Mesendoderm (in vitro differentiated cells): ENCODE measurements around the gene MAPKBP1.
A peak's percentile ranks its signal among the peaks of the same experiment; 100 is the strongest.

Source experiments
- DNase-seq: peaks from one replicate; pipeline ENCODE4 v3.0.0; 2013
- H2AK5ac ChIP-seq: 2 replicates; pipeline ENCODE4 v1.6.1; 2013; ENCODE audit warnings: low read length, inconsistent platforms
- H2BK120ac ChIP-seq: 2 replicates; pipeline ENCODE4 v1.6.1; 2013; ENCODE audit warnings: low read depth, mild to moderate bottlenecking, low read length, moderate library complexity, mixed read lengths
- H2BK15ac ChIP-seq: replicated peaks from 2 replicates; pipeline ENCODE4 v1.6.1; 2013; ENCODE audit warnings: low read depth, mild to moderate bottlenecking, moderate library complexity
- H2BK5ac ChIP-seq: 2 replicates; pipeline ENCODE4 v1.6.1; 2013; ENCODE audit warnings: low read length, inconsistent platforms
- H3K18ac ChIP-seq: 2 replicates; pipeline ENCODE4 v1.6.1; 2013; ENCODE audit warnings: mild to moderate bottlenecking, low read length, mixed read lengths
- H3K23ac ChIP-seq: one replicate; pipeline ENCODE4 v1.6.1; 2013; ENCODE audit warnings: low read length
- H3K27ac ChIP-seq: 2 replicates; pipeline ENCODE4 v1.5.1; 2013; ENCODE audit warnings: low read depth, mild to moderate bottlenecking, inconsistent platforms, low read length, moderate library complexity
- H3K27me3 ChIP-seq: 2 replicates; pipeline ENCODE4 v1.6.1; 2013; ENCODE audit warnings: low read length, control low read depth, mild to moderate bottlenecking, inconsistent platforms; ENCODE audit not compliant: insufficient read depth, poor library complexity
- H3K36me3 ChIP-seq: 2 replicates; pipeline ENCODE4 v1.6.1; 2013; ENCODE audit warnings: low read length, inconsistent platforms; ENCODE audit not compliant: control insufficient read depth, insufficient read depth
- H3K4ac ChIP-seq: one replicate; pipeline ENCODE4 v1.6.1; 2013; ENCODE audit warnings: low read depth, mild to moderate bottlenecking, low read length, moderate library complexity
- H3K4me1 ChIP-seq: 2 replicates; pipeline ENCODE4 v1.6.1; 2013; ENCODE audit warnings: low read depth, low read length, inconsistent platforms; ENCODE audit not compliant: control insufficient read depth
- H3K4me2 ChIP-seq: 2 replicates; pipeline ENCODE4 v1.6.1; 2013; ENCODE audit warnings: low read length
- H3K4me3 ChIP-seq: 2 replicates; pipeline ENCODE4 v1.5.1; 2013; ENCODE audit warnings: mild to moderate bottlenecking, low read length
- H3K56ac ChIP-seq: one replicate; pipeline ENCODE4 v1.6.1; 2013; ENCODE audit warnings: low read length
- H3K79me1 ChIP-seq: 2 replicates; pipeline ENCODE4 v1.6.1; 2013; ENCODE audit warnings: low read length, inconsistent platforms
- H3K79me2 ChIP-seq: 2 replicates; pipeline ENCODE4 v1.6.1; 2013; ENCODE audit warnings: mild to moderate bottlenecking, low read length; ENCODE audit not compliant: control insufficient read depth, insufficient read depth
- H3K9ac ChIP-seq: 2 replicates; pipeline ENCODE4 v1.6.1; 2013; ENCODE audit warnings: low read length, inconsistent platforms
- H4K5ac ChIP-seq: one replicate; pipeline ENCODE4 v1.6.1; 2013; ENCODE audit warnings: low read length
- H4K8ac ChIP-seq: one replicate; pipeline ENCODE4 v1.6.1; 2013; ENCODE audit warnings: low read depth, mild to moderate bottlenecking, control low read depth, low read length, moderate library complexity
- WGBS: extraction: QIAGEN DNeasy Blood & Tissue Kit; methylation state at CpG from one replicate; pipeline ENCODE4 v1.1.7; 2013; ENCODE audit warnings: low lambda C conversion rate, missing lambda C conversion rate; ENCODE audit not compliant: insufficient coverage; ENCODE audit errors: extremely low coverage; 5-methylcytosine and 5-hydroxymethylcytosine counted together

The MAPKBP1 gene

DNA sequence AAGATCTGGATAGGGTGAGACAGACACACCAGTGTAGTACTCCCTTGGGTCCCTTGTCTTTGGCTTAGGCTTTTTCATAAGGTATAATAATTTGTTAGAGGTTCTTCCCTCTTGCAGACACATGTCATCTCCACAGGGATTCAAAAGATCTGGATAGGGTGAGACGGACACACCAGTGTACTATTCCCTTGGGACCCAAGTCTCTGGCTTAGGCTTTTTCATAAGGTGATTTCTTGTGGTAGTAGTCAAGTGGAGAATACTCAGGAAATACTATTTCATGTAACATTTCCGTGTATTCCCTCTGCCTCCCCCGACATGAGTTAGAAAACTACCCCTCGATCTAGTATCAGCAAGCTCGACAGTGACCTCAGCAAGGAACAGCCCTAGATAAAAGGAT, 954 bp upstream of the MAPKBP1 start:
- Histone ChIP-seq H3K27me3 (no peaks in the 10 kb centered on the region), H3K79me1 (no peaks in the 10 kb centered on the region), H3K36me3 (no peaks in the 10 kb centered on the region), H2BK5ac (no peak overlapping the region), H3K4me3 (no peak overlapping the region), H3K4me1 (peaks cover 19% of the 10 kb centered on the region), H3K79me2 (no peaks in the 10 kb centered on the region), H3K56ac (peak overlapping the region; percentile 80), H3K23ac (no peak overlapping the region), H2BK120ac (no peak overlapping the region), H3K9ac (peak overlapping the region; percentile 71), H4K5ac (no peak overlapping the region), H2AK5ac (no peak overlapping the region), H3K18ac (no peak overlapping the region), H3K27ac (peak overlapping the region; percentile 62), H3K4ac (no peak overlapping the region), H2BK15ac (no peak overlapping the region), H4K8ac (no peak overlapping the region), H3K4me2 (peak overlapping the region; percentile 94)
- DNase-seq, result no peak
- no CpG with 5 or more reads among the region's 5 CpGs for WGBS

DNA sequence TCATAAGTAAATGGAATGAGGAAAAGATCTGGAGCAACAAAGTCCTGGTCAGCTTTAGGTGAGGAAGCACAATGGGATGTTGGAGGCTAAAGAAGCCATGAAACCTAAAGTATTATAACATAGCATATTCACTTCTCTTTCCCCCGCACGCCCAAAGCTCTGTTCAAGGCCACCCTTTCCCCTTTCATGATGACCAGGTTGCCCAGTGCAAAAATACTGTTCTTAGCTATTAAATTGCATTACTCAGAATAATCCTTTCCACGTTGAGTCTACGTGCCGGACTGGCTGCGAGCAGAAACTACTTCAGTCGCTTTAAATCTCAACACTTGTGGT, 589 bp upstream of the MAPKBP1 start:
- no peak overlapping the region for H2BK15ac ChIP-seq

DNA sequence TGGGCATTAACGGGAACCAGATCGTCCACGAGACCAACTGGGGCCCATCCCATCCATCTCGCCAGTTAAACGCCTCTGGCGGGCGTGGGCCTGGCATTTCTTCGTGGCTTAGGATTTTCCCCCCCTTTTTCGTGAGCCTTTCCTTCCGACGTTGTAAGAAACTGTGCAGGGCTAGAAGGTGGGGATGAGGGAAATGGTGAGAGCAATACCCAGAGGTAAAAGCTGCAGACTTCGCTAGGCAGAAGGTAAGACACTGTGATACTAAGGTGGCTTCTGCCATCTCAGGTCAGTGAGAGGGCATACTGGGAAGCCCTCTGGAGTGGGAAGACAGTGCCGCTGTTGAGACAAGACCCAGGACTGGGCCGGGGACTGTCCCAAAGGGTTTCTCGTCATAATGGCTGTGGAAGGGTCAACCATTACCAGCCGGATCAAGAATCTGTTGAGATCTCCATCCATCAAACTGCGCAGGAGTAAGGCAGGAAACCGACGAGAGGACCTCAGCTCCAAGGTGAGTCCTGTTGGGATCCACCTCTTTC, 666 bp downstream of the MAPKBP1 start:
- Histone ChIP-seq H3K4me1 (peaks cover 24% of the 10 kb centered on the region), H3K27me3 (no peaks in the 10 kb centered on the region), H3K79me2 (no peaks in the 10 kb centered on the region), H2BK120ac (no peak overlapping the region), H3K18ac (no peak overlapping the region), H3K9ac (peak overlapping the region; percentile 79), H3K56ac (peak overlapping the region; percentile 91), H4K5ac (peak overlapping the region; percentile 27), H3K79me1 (no peaks in the 10 kb centered on the region), H2BK5ac (peak overlapping the region; percentile 31), H4K8ac (no peak overlapping the region), H3K4me3 (peak overlapping the region; percentile 66), H3K4ac (peak overlapping the region; percentile 48), H3K23ac (no peak overlapping the region), H3K4me2 (peak overlapping the region; percentile 86), H3K36me3 (no peaks in the 10 kb centered on the region), H3K27ac (peak overlapping the region; percentile 74), H2AK5ac (no peak overlapping the region), H2BK15ac (no peak overlapping the region)
- no peak for DNase-seq
- WGBS, result no CpG with 5 or more reads among the region's 19 CpGs

More for the DNA sequence above, 589 bp upstream of the MAPKBP1 start:
- Histone ChIP-seq H3K4me3 (peak overlapping the region; percentile 44), H2AK5ac (no peak overlapping the region), H3K9ac (peak overlapping the region; percentile 71), H3K4me2 (peak overlapping the region; percentile 94), H2BK5ac (no peak overlapping the region), H3K79me1 (no peaks in the 10 kb centered on the region), H4K8ac (no peak overlapping the region), H3K79me2 (no peaks in the 10 kb centered on the region), H3K23ac (no peak overlapping the region), H3K4me1 (peaks cover 22% of the 10 kb centered on the region), H3K27ac (peak overlapping the region; percentile 62), H3K18ac (peak overlapping the region; percentile 34), H3K4ac (no peak overlapping the region), H2BK120ac (no peak overlapping the region), H4K5ac (no peak overlapping the region), H3K36me3 (no peaks in the 10 kb centered on the region), H3K56ac (peak overlapping the region; percentile 80), H3K27me3 (no peaks in the 10 kb centered on the region)
- no peak for DNase-seq
- no CpG with 5 or more reads among the region's 7 CpGs for WGBS

DNA sequence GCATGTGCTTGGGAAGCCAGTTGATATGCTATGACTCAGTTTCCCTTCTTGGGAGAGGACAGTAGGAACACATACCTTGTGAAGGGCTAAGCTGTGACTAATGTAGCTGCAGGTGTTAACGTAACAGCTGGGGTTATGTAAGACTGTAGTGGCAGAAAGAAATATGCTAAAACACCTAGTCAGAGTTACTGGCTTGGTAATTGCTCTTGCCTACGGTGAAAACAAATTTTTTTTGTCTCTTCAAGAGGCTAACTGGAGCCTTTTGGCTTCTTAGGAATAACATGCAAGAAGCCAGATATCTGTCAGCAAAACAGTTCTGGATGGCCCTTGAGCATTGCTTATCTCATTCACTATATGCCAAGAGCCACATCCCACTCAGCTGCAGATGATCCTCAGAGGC, 1.4 kb downstream of the MAPKBP1 start:
- Histone ChIP-seq H3K18ac (no peak overlapping the region), H2BK120ac (no peak overlapping the region), H4K5ac (no peak overlapping the region), H3K27ac (no peak overlapping the region), H2BK15ac (no peak overlapping the region), H3K9ac (no peak overlapping the region), H3K36me3 (no peaks in the 10 kb centered on the region), H3K56ac (peak overlapping the region; percentile 26), H2AK5ac (no peak overlapping the region), H3K4me3 (no peak overlapping the region), H2BK5ac (no peak overlapping the region), H3K4ac (no peak overlapping the region), H3K23ac (no peak overlapping the region), H3K79me2 (no peaks in the 10 kb centered on the region), H3K4me1 (peaks cover 24% of the 10 kb centered on the region), H3K27me3 (no peaks in the 10 kb centered on the region), H3K79me1 (no peaks in the 10 kb centered on the region), H4K8ac (no peak overlapping the region), H3K4me2 (peak overlapping the region; percentile 86)
- no peak for DNase-seq
- WGBS, result no CpG with 5 or more reads among the region's 2 CpGs

DNA sequence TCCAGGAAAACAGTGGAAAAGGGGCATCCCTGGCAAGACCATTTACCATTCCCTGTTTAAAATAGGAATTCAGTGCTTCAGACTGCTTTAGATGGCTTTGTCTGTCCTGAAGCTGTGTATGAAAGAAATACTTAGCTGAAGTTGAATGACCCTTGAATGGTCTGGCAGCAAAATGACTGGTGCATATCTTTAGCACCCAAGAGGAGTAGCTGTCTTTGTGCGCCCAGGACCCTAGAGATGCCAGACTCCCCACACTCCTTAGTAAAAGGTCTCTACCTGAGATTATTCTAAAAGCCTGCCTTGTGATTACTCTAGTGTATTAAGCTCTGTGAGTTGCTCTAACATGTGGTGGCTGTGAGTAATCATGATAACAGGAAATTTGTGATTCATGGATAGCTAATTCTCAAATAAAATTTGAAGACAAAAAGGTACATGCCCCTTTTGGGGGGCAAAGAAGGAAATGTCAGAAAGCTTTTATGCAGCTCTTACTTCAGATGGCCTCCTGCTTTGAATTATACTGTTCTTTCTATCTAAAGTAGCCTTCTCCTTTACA, 3.2 kb downstream of the MAPKBP1 start:
- Histone ChIP-seq H3K56ac (no peak overlapping the region), H3K79me1 (no peaks in the 10 kb centered on the region), H3K18ac (no peak overlapping the region), H3K9ac (no peak overlapping the region), H2BK15ac (no peak overlapping the region), H3K27me3 (no peaks in the 10 kb centered on the region), H3K36me3 (no peaks in the 10 kb centered on the region), H3K79me2 (no peaks in the 10 kb centered on the region), H2BK5ac (no peak overlapping the region), H3K4ac (no peak overlapping the region), H4K8ac (no peak overlapping the region), H3K4me3 (no peak overlapping the region), H4K5ac (no peak overlapping the region), H2AK5ac (no peak overlapping the region), H3K4me2 (no peak overlapping the region), H3K23ac (no peak overlapping the region), H3K4me1 (peaks cover 24% of the 10 kb centered on the region), H2BK120ac (no peak overlapping the region), H3K27ac (no peak overlapping the region)
- WGBS, result no CpG with 5 or more reads among the region's 1 CpG
- no peak for DNase-seq

DNA sequence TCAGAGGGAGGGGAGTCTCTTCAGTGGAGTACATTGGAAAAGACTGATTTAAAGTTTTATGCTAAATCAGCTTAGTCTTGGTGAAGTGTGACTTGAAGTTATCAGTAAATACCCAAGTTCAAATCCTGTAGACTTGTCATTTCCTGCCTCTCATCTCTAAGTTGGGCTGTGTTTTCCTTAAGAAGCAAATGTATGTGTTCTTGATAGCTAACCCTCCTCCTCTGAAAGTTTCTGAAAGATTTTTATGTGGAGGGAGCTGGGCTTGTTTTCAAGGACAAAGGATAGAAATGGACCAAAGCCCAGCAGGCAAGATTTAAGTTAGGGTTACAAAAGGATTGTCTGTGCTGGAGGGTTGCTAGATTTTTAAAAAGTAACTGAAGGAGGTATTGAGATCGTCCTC, 4.2 kb downstream of the MAPKBP1 start:
- no peaks in the 10 kb centered on the region for H3K36me3 ChIP-seq
- DNase-seq, result no peak
- WGBS, result no CpG with 5 or more reads among the region's 1 CpG

More for the DNA sequence above, 4.2 kb downstream of the MAPKBP1 start:
- H3K27me3 ChIP-seq, result no peaks in the 10 kb centered on the region
- H3K9ac ChIP-seq, result no peak overlapping the region
- no peaks in the 10 kb centered on the region for H3K79me1 ChIP-seq
- H3K4ac ChIP-seq, result no peak overlapping the region
- H4K5ac ChIP-seq, result no peak overlapping the region
- no peak overlapping the region for H3K27ac ChIP-seq
- no peaks in the 10 kb centered on the region for H3K79me2 ChIP-seq
- no peak overlapping the region for H2AK5ac ChIP-seq
- no peak overlapping the region for H3K18ac ChIP-seq
- H2BK5ac ChIP-seq, result no peak overlapping the region
- H2BK15ac ChIP-seq, result no peak overlapping the region
- no peak overlapping the region for H3K4me3 ChIP-seq
- H4K8ac ChIP-seq, result no peak overlapping the region
- H3K56ac ChIP-seq, result no peak overlapping the region
- peaks cover 23% of the 10 kb centered on the region for H3K4me1 ChIP-seq
- no peak overlapping the region for H2BK120ac ChIP-seq
- no peak overlapping the region for H3K23ac ChIP-seq
- no peak overlapping the region for H3K4me2 ChIP-seq
